Ascending aorta (tissue), 2 donors: ENCODE results near the gene ASB18. TPM values are rescaled to one million over a fixed set of nuclear protein-coding genes. Genes with fewer than 3 reads are reported as not detected.

Source experiments
- DNase-seq, 2 donors: peaks; one replicate each; pipeline ENCODE4 v3.0.0-alpha.2; 2019; ENCODE audit warnings: low spot score in 2 of 2
- H3K27ac ChIP-seq, 2 donors: fragments of 200-600 bp; sonication (generic); one replicate each; pipeline ENCODE4 v1.5.1; 2016 to 2017; ENCODE audit warnings: mild to moderate bottlenecking in 1 of 2
- H3K27me3 ChIP-seq: fragments of 200-600 bp; sonication (generic); one replicate; pipeline ENCODE4 v1.5.1; 2017
- H3K36me3 ChIP-seq, 2 donors: fragments of 200-600 bp; sonication (generic); one replicate each; pipeline ENCODE4 v1.5.1; 2016
- H3K4me1 ChIP-seq, 2 donors: fragments of 200-600 bp; sonication (generic); one replicate each; pipeline ENCODE4 v1.5.1; 2016 to 2017; ENCODE audit warnings: mild to moderate bottlenecking in 1 of 2
- H3K4me3 ChIP-seq, 2 donors: fragments of 200-600 bp; sonication (generic); one replicate each; pipeline ENCODE4 v1.5.1; 2016 to 2017; ENCODE audit warnings: mild to moderate bottlenecking in 1 of 2
- H3K9me3 ChIP-seq, 2 donors: fragments of 200-600 bp; sonication (generic); one replicate each; pipeline ENCODE4 v1.5.1; 2016
- CTCF ChIP-seq, 3 experiments: fragments of 200-600 bp in 2 of 3; fragments of 450-650 bp in 1 of 3; sonication (generic) in 2 of 3; IDR thresholded peaks; one replicate each; pipeline ENCODE4 v1.5.1; 2016 to 2019; ENCODE audit warnings: antibody characterized with exemption in 3 of 3, mild to moderate bottlenecking in 1 of 3, moderate library complexity in 1 of 3
- intact Hi-C: fragments of 100-400 bp; cut with DNase I; formaldehyde crosslinking; loops from one replicate; pipeline ENCODE4 v1.15.1; 2023
- total RNA-seq: library from RNA; depleted of rRNA; stranded (reverse); fragments of >200 nt; gene quantifications from one replicate; pipeline ENCODE4 v1.1.0, GENCODE V29; 2016

Gene ASB18
- total RNA-seq, 1 donor from 2014 or later: not detected

GRCh38 chr2:236173729-236174607 is 90.2 kb downstream of the ASB18 start:
- intact Hi-C loops: no loop called here
- H3K4me1 ChIP-seq: peaks cover 9 to 11% of the 10 kb centered on the region in 2 donors
- H3K27ac ChIP-seq: no peak overlapping the region
- no peak overlapping the region for H3K4me3 ChIP-seq
- no peaks in the 10 kb centered on the region for H3K9me3 ChIP-seq
- H3K27me3 ChIP-seq: peaks cover 44% of the 10 kb centered on the region
- DNase-seq: no peak
- TF ChIP-seq CTCF (IDR thresholded peaks at IDR 0.05): no peak
- no peaks in the 10 kb centered on the region for H3K36me3 ChIP-seq

- TF ChIP-seq CTCF (IDR thresholded peaks at IDR 0.05): no peak
- Histone ChIP-seq H3K4me3 (no peak overlapping the region), H3K27ac (no peak overlapping the region), H3K27me3 (peaks cover 46% of the 10 kb centered on the region), H3K4me1 (peaks cover 4 to 8% of the 10 kb centered on the region in 2 donors), H3K9me3 (no peaks in the 10 kb centered on the region), H3K36me3 (no peaks in the 10 kb centered on the region)
- no peak for DNase-seq
- intact Hi-C loops: no loop called here
Measured at GRCh38 chr2:236173036-236173728, 91.0 kb downstream of the ASB18 start.

- H3K36me3 ChIP-seq: no peaks in the 10 kb centered on the region
- no peak for DNase-seq
- no peak overlapping the region for H3K27ac ChIP-seq
- TF ChIP-seq CTCF (IDR thresholded peaks at IDR 0.05): no peak
- intact Hi-C loops: no loop called here
- peak overlapping the region in 1 of 2 donors; percentile 9 for H3K4me3 ChIP-seq
- no peaks in the 10 kb centered on the region for H3K9me3 ChIP-seq
- peaks cover 3 to 8% of the 10 kb centered on the region in 2 donors for H3K4me1 ChIP-seq
- peaks cover 44% of the 10 kb centered on the region for H3K27me3 ChIP-seq
Measured at GRCh38 chr2:236172255-236173035, 91.8 kb downstream of the ASB18 start.

GRCh38 chr2:236171680-236172254 is 92.4 kb downstream of the ASB18 start:
- no peaks in the 10 kb centered on the region for H3K9me3 ChIP-seq
- no peaks in the 10 kb centered on the region for H3K36me3 ChIP-seq
- peaks cover 10 to 14% of the 10 kb centered on the region in 2 donors for H3K4me1 ChIP-seq
- peaks cover 49% of the 10 kb centered on the region for H3K27me3 ChIP-seq
- DNase-seq: no peak
- H3K4me3 ChIP-seq: peak overlapping the region in 1 of 2 donors; percentile 9
- no peak overlapping the region for H3K27ac ChIP-seq
- intact Hi-C loops: no loop called here
- no peak for TF ChIP-seq CTCF (IDR thresholded peaks at IDR 0.05)

- no peaks in the 10 kb centered on the region for H3K9me3 ChIP-seq
- H3K27me3 ChIP-seq: peaks cover 54% of the 10 kb centered on the region
- H3K36me3 ChIP-seq: no peaks in the 10 kb centered on the region
- intact Hi-C loops: no loop called here
- H3K27ac ChIP-seq: no peak overlapping the region
- TF ChIP-seq CTCF (IDR thresholded peaks at IDR 0.05): no peak
- peaks cover 10 to 19% of the 10 kb centered on the region in 2 donors for H3K4me1 ChIP-seq
- no peak overlapping the region for H3K4me3 ChIP-seq
- no peak for DNase-seq
Measured at GRCh38 chr2:236171181-236171679, 93.0 kb downstream of the ASB18 start.
